Astrocyte (in vitro differentiated cells and primary cell): ENCODE data around the gene LIPE.

Source experiments
- EZH2 ChIP-seq: IDR thresholded peaks from 2 replicates; pipeline ENCODE4 v1.6.1; 2012; ENCODE audit warnings: mild to moderate bottlenecking, low read length, inconsistent platforms; ENCODE audit not compliant: insufficient read depth
- TF ChIP-seq, protein P1 (sequence below): IDR thresholded peaks from 2 replicates; pipeline ENCODE4 v1.5.1; 2011; ENCODE audit warnings: low read depth, mild to moderate bottlenecking, inconsistent platforms, low read length, moderate library complexity; ENCODE audit not compliant: insufficient read depth

DNA sequence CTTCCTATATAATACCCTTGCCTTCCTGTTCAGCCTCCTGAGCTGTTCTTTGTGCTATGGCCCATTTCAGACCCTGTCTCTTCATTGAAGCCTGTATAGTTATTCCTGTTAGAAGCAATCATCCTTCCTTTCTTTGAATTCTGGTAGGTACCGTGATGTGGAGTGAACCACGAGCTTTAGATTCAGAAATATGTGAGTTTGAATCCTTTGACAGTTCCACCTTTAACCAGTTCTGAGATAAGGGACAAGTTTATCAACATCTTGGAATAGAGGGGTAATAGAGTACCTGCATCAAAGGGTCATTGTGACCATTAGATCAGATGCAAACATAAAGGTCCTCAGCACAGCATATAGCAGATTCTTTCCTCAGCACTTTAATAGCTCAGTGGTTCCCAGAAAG lies 27.9 kb upstream of the LIPE start:
- TF ChIP-seq, protein P1, sequence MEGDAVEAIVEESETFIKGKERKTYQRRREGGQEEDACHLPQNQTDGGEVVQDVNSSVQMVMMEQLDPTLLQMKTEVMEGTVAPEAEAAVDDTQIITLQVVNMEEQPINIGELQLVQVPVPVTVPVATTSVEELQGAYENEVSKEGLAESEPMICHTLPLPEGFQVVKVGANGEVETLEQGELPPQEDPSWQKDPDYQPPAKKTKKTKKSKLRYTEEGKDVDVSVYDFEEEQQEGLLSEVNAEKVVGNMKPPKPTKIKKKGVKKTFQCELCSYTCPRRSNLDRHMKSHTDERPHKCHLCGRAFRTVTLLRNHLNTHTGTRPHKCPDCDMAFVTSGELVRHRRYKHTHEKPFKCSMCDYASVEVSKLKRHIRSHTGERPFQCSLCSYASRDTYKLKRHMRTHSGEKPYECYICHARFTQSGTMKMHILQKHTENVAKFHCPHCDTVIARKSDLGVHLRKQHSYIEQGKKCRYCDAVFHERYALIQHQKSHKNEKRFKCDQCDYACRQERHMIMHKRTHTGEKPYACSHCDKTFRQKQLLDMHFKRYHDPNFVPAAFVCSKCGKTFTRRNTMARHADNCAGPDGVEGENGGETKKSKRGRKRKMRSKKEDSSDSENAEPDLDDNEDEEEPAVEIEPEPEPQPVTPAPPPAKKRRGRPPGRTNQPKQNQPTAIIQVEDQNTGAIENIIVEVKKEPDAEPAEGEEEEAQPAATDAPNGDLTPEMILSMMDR = no peak
- TF ChIP-seq EZH2 = no peak
